WERI-Rb-1 (cell line): ENCODE results near the gene MAMDC2.
A peak's percentile ranks its signal among the peaks of the same experiment; 100 is the strongest.
"Not testable (repeated sequence)": the region's sequence is repeated elsewhere in the genome, so short reads cannot be mapped to it uniquely, and the experiment has no call there.

Experiments used
- DNase-seq: peaks from one replicate; pipeline ENCODE4 v3.0.0-alpha.2; 2020
- H3K27ac ChIP-seq: fragments of 250-450 bp; sonication (Bioruptor Pico); 2 replicates; pipeline ENCODE4 v1.5.1; 2020; ENCODE audit warnings: mild to moderate bottlenecking, moderate library complexity
- H3K27me3 ChIP-seq: fragments of 250-450 bp; sonication (Bioruptor Pico); 2 replicates; pipeline ENCODE4 v1.5.1; 2021; ENCODE audit warnings: mild to moderate bottlenecking, low read depth, moderate library complexity; ENCODE audit not compliant: insufficient read depth, severe bottlenecking
- H3K36me3 ChIP-seq: fragments of 250-450 bp; sonication (Bioruptor Pico); 2 replicates; pipeline ENCODE4 v1.5.1; 2020; ENCODE audit warnings: mild to moderate bottlenecking, moderate library complexity
- H3K4me3 ChIP-seq: 2 replicates; pipeline ENCODE4 v1.5.1; 2011; ENCODE audit warnings: low read depth, mild to moderate bottlenecking, control low read depth, low read length
- H3K9me3 ChIP-seq: fragments of 250-450 bp; sonication (Bioruptor Pico); 2 replicates; pipeline ENCODE4 v1.5.1; 2021; ENCODE audit warnings: mild to moderate bottlenecking, moderate library complexity; ENCODE audit not compliant: severe bottlenecking
- TF ChIP-seq, protein P1 (sequence below): IDR thresholded peaks from 2 replicates; pipeline ENCODE4 v1.5.1; 2011; ENCODE audit warnings: low read depth, mild to moderate bottlenecking, control low read depth, inconsistent platforms, low read length

The MAMDC2 gene

DNA sequence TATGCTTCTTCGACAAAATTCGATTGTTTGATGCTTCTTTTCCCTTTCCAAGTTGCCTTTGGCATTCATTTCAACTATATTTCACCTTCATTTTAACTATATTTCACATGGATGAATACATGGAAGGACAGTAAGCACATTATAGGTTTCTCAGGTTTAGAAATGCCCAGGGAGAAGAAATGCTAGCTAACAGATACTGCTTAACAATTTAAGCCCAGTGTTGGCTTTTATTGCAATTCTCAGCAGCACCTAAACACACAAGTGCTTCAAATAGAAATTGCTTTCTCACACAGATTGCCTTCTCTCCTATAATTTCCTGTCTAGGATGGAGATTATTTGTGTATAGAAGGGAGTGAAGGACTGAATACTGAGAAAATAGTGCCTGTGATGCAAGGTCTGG, 185.0 kb downstream of the MAMDC2 start:
- peak overlapping the region; percentile 35 for H3K27ac ChIP-seq
- DNase-seq, result no peak
- no peak overlapping the region for H3K4me3 ChIP-seq
- H3K36me3 ChIP-seq, result no peaks in the 10 kb centered on the region
- no peaks in the 10 kb centered on the region for H3K27me3 ChIP-seq
- no peaks in the 10 kb centered on the region for H3K9me3 ChIP-seq
- TF ChIP-seq, protein P1, sequence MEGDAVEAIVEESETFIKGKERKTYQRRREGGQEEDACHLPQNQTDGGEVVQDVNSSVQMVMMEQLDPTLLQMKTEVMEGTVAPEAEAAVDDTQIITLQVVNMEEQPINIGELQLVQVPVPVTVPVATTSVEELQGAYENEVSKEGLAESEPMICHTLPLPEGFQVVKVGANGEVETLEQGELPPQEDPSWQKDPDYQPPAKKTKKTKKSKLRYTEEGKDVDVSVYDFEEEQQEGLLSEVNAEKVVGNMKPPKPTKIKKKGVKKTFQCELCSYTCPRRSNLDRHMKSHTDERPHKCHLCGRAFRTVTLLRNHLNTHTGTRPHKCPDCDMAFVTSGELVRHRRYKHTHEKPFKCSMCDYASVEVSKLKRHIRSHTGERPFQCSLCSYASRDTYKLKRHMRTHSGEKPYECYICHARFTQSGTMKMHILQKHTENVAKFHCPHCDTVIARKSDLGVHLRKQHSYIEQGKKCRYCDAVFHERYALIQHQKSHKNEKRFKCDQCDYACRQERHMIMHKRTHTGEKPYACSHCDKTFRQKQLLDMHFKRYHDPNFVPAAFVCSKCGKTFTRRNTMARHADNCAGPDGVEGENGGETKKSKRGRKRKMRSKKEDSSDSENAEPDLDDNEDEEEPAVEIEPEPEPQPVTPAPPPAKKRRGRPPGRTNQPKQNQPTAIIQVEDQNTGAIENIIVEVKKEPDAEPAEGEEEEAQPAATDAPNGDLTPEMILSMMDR, result no peak

DNA sequence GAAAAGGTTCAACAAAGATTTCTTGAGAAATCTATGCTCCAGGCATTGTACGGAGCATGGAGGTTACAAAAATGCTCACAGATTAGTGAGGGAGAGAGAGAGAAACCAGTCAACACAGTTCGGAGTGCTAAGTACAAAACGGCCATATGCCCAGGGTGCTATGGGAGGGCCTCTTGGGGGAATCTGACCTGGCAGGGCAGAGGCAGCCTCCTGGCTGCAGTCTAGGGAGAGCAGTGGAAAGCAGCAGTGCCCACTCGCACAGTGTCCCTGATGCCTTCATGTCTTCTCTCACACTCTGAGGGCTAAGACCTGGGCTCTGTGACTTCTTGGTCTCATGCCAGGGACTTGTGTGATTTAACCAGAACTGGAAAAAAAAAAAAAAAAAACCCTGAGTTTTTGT, 185.4 kb downstream of the MAMDC2 start:
- peak; percentile 55 for DNase-seq
- no peaks in the 10 kb centered on the region for H3K27me3 ChIP-seq
- H3K36me3 ChIP-seq, result no peaks in the 10 kb centered on the region
- TF ChIP-seq, protein P1, result peak; percentile 14; the same call in 1 of the 2 replicates
- peak overlapping the region; percentile 35 for H3K27ac ChIP-seq
- no peaks in the 10 kb centered on the region for H3K9me3 ChIP-seq
- H3K4me3 ChIP-seq, result 0 out of 2 replicates have a peak overlapping the region, but pooled peaks have one; percentile 3

DNA sequence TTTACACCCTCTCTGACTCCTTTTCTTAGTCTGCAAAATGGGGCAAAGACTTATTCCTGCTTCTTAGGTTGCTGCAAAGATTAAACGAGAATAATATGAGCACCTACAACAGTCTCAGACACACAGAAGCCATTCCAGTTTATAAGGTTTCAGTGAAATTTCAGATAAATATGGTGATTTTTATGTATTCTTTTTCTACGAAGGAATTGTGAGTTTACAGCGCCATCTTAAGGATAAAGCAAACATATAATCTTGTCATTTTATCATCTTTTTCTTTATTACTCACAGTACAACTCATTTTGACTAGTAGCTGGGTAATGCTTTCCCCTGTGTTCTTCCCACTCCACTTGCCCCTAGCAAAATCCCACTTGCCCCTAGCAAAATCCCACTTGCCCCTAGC, 185.9 kb downstream of the MAMDC2 start:
- DNase-seq, result no peak
- Histone ChIP-seq H3K4me3 (no peak overlapping the region), H3K27ac (peak overlapping the region; percentile 35; the same call in 1 of the 2 replicates), H3K27me3 (no peaks in the 10 kb centered on the region), H3K9me3 (no peaks in the 10 kb centered on the region), H3K36me3 (no peaks in the 10 kb centered on the region)
- TF ChIP-seq, protein P1, result 0 out of 2 replicates have a peak, but pooled peaks have one; percentile 13

DNA sequence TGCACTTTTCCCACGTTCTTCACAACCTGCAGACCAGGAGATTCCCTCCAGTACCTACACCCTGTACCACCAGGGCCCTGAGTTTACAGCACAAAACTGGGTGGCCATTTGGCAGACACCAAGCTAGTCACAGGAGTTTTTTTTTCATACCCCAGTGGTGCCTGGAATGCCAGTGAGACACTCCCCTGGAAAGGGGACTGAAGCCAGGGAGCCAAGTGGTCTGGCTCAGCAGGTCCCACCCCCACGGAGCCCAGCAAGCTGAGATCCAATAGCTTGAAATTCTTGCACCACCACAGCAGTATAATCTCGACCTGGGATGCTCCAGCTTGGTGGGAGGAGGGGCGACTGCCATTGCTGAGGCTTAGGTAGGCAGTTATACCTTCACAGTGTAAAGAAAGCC, 188.8 kb downstream of the MAMDC2 start:
- DNase-seq, result peak; percentile 39
- Histone ChIP-seq H3K27me3 (no peaks in the 10 kb centered on the region), H3K36me3 (no peaks in the 10 kb centered on the region), H3K9me3 (no peaks in the 10 kb centered on the region), H3K4me3 (no peak overlapping the region), H3K27ac (no peak overlapping the region)
- TF ChIP-seq, protein P1, result no peak

DNA sequence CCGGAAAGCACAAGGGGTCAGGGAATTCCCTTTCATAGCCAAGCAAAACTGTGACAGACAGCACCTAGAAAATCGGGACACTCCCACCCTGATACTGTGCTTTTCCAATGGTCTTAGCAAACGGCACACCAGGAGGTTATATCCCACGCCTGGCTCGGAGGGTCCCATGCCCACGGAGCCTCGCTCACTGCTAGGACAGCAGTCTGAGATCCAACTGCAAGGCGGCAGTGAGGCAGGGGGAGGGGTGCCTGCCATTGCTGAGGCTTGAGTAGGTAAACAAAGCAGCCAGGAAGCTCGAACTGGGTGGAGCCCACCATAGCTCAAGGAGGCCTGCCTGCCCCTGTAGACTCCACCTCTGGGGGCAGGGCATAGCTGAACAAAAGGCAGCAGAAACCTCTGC, 190.6 kb downstream of the MAMDC2 start:
- H3K27ac ChIP-seq, H3K36me3 ChIP-seq, DNase-seq, H3K9me3 ChIP-seq, H3K4me3 ChIP-seq, H3K27me3 ChIP-seq: not testable (repeated sequence)

DNA sequence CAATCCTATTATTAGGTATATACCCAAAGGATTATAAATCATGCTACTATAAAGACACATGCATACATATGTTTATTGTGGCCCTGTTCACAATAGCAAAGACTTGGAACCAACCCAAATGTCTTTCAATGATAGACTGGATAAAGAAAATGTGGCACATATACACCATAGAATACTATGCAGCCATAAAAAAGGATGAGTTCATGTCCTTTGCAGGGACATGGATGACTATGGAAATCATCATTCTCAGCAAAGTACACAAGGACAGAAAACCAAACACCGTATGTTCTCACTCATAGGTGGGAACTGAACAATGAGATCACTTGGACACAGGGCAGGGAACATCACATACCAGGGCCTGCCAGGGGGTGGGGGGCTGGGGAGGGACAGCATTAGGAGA, 202.3 kb downstream of the MAMDC2 start:
- not testable (repeated sequence) for H3K27ac ChIP-seq, H3K4me3 ChIP-seq, H3K9me3 ChIP-seq, H3K36me3 ChIP-seq, H3K27me3 ChIP-seq, DNase-seq

DNA sequence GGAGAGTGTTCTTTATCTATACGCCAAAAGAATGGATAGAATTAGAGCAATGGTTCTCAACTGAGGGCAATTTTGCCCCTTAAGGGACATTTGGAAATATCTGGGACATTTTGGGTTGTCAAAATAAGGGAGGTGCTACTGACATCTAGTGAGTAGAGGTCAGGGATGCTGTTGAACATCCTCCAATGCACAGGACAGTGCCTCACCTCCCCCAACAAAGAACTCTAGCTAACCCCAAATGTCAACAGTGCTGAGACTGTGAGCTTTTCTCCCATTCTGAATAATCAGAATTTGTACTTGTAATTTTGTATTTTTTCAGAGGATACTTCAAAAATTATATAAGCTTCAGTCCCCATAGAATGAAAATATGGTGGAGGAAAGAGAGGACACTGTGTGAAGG, 206.6 kb downstream of the MAMDC2 start:
- TF ChIP-seq, protein P1, result no peak

More for the DNA sequence above, 206.6 kb downstream of the MAMDC2 start:
- H3K4me3 ChIP-seq, result no peak overlapping the region
- no peak overlapping the region for H3K27ac ChIP-seq
- H3K36me3 ChIP-seq, result no peaks in the 10 kb centered on the region
- DNase-seq, result no peak
- H3K27me3 ChIP-seq, result no peaks in the 10 kb centered on the region
- H3K9me3 ChIP-seq, result no peaks in the 10 kb centered on the region
